ENCODE data around the gene PCBP3.
A peak's percentile ranks its signal among the peaks of the same experiment; 100 is the strongest.

PCBP3 gene

DNA sequence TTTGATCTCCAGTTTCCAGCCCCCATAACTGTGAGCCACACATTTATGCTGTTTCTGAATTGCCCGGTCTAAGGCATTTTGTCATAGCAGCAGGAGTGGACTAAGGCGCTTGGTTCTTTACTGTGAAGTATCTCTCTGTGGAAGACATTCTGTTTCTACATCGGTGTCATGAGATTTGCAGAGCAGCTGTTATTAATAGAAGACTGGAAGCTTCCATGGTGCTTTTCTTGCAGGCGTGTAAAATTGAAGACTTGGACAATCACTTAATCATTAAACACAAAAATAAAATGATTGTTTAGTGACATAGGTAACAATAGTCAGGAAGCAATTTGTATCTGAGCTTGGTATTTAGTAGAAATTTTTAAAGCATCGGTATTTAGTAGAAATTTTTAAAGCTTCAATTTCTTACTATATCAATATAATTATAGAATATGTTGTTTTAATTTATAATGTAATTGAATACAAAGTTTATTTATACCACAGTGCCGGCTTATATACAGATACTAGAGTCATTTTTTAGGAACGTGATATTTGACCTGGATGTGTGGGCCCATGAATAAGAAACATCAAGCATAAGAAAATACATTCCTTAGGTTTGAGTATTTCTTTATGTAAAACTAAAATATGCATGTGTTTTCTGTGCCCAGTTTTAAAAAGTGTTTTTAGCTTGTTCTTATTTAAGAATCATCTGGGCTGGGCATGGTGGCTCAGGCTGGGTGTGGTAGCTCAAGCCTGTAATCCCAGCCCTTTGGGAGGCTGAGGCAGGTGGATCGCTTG lies 277.5 kb downstream of the PCBP3 start:
- TF ChIP-seq, protein P1, sequence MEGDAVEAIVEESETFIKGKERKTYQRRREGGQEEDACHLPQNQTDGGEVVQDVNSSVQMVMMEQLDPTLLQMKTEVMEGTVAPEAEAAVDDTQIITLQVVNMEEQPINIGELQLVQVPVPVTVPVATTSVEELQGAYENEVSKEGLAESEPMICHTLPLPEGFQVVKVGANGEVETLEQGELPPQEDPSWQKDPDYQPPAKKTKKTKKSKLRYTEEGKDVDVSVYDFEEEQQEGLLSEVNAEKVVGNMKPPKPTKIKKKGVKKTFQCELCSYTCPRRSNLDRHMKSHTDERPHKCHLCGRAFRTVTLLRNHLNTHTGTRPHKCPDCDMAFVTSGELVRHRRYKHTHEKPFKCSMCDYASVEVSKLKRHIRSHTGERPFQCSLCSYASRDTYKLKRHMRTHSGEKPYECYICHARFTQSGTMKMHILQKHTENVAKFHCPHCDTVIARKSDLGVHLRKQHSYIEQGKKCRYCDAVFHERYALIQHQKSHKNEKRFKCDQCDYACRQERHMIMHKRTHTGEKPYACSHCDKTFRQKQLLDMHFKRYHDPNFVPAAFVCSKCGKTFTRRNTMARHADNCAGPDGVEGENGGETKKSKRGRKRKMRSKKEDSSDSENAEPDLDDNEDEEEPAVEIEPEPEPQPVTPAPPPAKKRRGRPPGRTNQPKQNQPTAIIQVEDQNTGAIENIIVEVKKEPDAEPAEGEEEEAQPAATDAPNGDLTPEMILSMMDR (IDR thresholded peaks at IDR 0.05): no peak
- DNase-seq (ENCODE audit: low spot score): no peak
- Histone ChIP-seq H3K27ac (no peak overlapping the region), H3K4me3 (no peak overlapping the region)

DNA sequence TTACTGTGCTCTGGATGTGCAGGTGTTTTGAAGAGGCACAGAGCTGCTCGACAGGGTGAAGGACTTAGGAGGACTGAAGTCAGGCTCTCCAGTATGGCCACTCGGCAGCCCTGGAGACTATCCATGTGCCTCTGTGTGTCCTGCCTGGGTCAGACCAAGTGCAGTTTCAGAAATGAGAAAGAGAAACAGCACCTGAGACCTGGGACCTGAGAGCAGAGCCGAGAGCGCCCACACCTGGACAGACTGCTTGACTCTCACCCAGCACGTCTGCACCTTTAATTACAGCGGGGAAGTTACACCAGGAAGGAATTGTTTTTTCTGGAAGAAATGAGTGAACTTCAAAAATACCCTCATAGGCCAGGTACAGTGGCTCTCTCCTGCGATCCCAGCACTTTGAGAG lies 278.4 kb downstream of the PCBP3 start:
- no peak for DNase-seq (ENCODE audit: low spot score)
- Histone ChIP-seq H3K27ac (no peak overlapping the region), H3K4me3 (no peak overlapping the region)
- TF ChIP-seq, protein P1 (IDR thresholded peaks at IDR 0.05): no peak

DNA sequence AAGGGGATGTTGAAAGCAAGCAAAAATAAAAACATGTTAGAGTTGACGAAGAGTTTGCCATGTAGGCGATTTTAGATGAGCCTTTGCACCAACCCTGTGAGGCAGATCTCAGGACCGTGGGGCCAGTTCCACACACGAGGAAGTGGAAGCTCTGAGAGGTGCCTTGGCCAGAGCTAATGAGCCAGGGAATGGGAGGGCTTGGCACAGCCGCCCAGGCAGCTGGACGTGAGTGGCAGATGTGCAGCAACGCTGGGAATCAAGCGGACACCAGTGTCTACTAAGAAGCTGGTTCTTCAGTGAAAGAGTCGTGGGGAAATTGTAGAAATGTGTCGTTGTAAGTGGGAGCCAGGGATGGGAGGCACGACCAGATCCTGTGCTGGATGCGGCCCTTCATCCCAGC lies 279.1 kb downstream of the PCBP3 start:
- TF ChIP-seq, protein P1 (IDR thresholded peaks at IDR 0.05): no peak
- DNase-seq (ENCODE audit: low spot score): no peak
- H3K27ac ChIP-seq: no peak overlapping the region
- H3K4me3 ChIP-seq: no peak overlapping the region

DNA sequence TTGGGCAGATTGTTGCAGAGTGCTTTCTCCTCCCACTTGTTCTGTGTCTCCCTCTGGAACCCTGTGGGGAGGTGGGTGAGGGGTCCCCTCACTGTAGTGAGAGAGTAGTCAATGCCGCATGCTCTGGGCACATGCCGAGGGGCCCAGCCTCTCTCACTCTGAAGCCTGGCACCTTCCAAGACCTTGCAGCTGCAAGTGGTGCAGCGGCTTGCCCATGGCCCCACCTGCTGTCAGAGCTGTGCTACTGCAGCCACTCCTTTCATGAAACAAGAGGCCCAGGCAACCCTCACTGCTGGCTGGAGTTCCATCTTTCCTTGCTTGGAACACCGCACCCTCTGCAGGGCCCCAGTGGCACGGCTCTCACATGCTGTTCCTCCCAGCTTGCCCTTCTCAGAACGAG lies 279.6 kb downstream of the PCBP3 start:
- TF ChIP-seq, protein P1 (IDR thresholded peaks at IDR 0.05): peak; percentile 93
- H3K4me3 ChIP-seq: no peak overlapping the region
- no peak overlapping the region for H3K27ac ChIP-seq

DNA sequence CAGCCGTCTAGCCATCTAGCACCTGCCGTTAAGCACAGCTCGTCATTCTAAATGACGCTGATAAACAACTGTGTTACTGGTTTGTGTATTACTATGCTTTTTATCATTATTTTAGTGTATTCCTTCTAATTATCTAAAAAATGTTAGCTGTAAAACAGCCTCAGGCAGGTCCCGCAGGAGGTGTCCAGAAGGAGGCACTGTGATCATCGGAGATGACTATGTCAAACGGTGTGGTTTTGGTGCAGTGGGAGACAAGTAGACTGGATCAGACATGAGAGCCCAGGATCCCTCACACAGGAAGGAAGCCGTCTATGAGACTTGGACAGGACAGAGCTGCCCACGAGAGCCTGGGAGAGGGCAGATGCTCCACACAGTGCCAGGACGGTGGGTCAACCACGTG lies 282.8 kb downstream of the PCBP3 start:
- H3K27ac ChIP-seq: no peak overlapping the region

More for the DNA sequence above, 279.6 kb downstream of the PCBP3 start:
- DNase-seq (ENCODE audit: low spot score): peak; percentile 83

DNA sequence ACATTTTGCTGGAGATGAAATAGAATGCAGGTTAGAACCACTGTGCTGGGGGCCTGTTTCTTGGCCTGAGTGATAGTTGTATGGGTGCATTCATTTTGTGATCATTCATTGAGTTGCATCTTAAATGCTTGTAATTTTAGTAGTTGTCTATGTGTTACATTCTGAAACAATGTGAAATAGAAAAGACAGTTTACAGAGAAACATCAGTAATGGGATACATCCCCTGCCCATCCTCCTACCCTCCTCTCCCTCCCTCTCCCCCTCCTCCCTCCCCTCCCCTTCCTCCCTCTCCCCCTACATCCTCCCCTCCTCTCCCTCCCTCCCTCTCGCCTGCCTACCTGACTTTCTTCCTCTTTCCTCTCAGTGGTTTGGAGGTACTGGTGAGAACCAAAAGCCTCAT lies 283.5 kb downstream of the PCBP3 start:
- Histone ChIP-seq H3K27ac (no peak overlapping the region), H3K4me3 (no peak overlapping the region)
- DNase-seq (ENCODE audit: low spot score): no peak
- TF ChIP-seq, protein P1 (IDR thresholded peaks at IDR 0.05): no peak

More for the DNA sequence above, 282.8 kb downstream of the PCBP3 start:
- TF ChIP-seq, protein P1 (IDR thresholded peaks at IDR 0.05): no peak
- no peak for DNase-seq (ENCODE audit: low spot score)
- no peak overlapping the region for H3K4me3 ChIP-seq
